Skin epidermis (tissue), 12 donors: ENCODE results near the gene ZNF385B.

Experiments
- H3K27ac ChIP-seq, 21 experiments: fragments of 200-600 bp; sonication (generic) in 11 of 21; one replicate each; pipeline ENCODE4 v1.5.0; 2020; ENCODE audit warnings: mild to moderate bottlenecking in 3 of 21, inconsistent platforms in 2 of 21, moderate library complexity in 2 of 21
- H3K4me3 ChIP-seq, 7 experiments: fragments of 200-600 bp; sonication (generic) in 2 of 7; one replicate each; pipeline ENCODE4 v1.5.0; 2020; ENCODE audit warnings: inconsistent platforms in 2 of 7, mild to moderate bottlenecking in 2 of 7, moderate library complexity in 1 of 7

ZNF385B gene

GRCh38 chr2:179538406-179539123, 322.8 kb downstream of the ZNF385B start:
- Histone ChIP-seq H3K4me3 (no peak overlapping the region), H3K27ac (no peak overlapping the region)

GRCh38 chr2:179536185-179536584, 325.2 kb downstream of the ZNF385B start:
- no peak overlapping the region for H3K27ac ChIP-seq
- H3K4me3 ChIP-seq: no peak overlapping the region

GRCh38 chr2:179533875-179534274, 327.5 kb downstream of the ZNF385B start:
- Histone ChIP-seq H3K27ac (no peak overlapping the region), H3K4me3 (no peak overlapping the region)

GRCh38 chr2:179532863-179533278, 328.5 kb downstream of the ZNF385B start:
- Histone ChIP-seq H3K27ac (no peak overlapping the region), H3K4me3 (no peak overlapping the region)

GRCh38 chr2:179528576-179529069, 332.8 kb downstream of the ZNF385B start:
- Histone ChIP-seq H3K27ac (no peak overlapping the region), H3K4me3 (no peak overlapping the region)

- no peak overlapping the region for H3K4me3 ChIP-seq
- H3K27ac ChIP-seq: no peak overlapping the region
These were observed 336.1 kb downstream of the ZNF385B start for GRCh38 chr2:179525340-179525739.

- Histone ChIP-seq H3K27ac (no peak overlapping the region), H3K4me3 (no peak overlapping the region)
These were observed 336.5 kb downstream of the ZNF385B start for GRCh38 chr2:179524809-179525339.

GRCh38 chr2:179521944-179522343, 339.5 kb downstream of the ZNF385B start:
- Histone ChIP-seq H3K27ac (no peak overlapping the region), H3K4me3 (no peak overlapping the region)

GRCh38 chr2:179518830-179519229, 342.6 kb downstream of the ZNF385B start:
- no peak overlapping the region for H3K4me3 ChIP-seq
- no peak overlapping the region for H3K27ac ChIP-seq

GRCh38 chr2:179513181-179513580, 348.2 kb downstream of the ZNF385B start:
- no peak overlapping the region for H3K4me3 ChIP-seq
- H3K27ac ChIP-seq: no peak overlapping the region

GRCh38 chr2:179512281-179513035, 349.0 kb downstream of the ZNF385B start:
- H3K27ac ChIP-seq: no peak overlapping the region
- H3K4me3 ChIP-seq: no peak overlapping the region

GRCh38 chr2:179511105-179511789, 350.2 kb downstream of the ZNF385B start:
- no peak overlapping the region for H3K4me3 ChIP-seq

GRCh38 chr2:179495315-179495714, 366.1 kb downstream of the ZNF385B start:
- no peak overlapping the region for H3K4me3 ChIP-seq
- H3K27ac ChIP-seq: no peak overlapping the region

More at GRCh38 chr2:179511105-179511789, 350.2 kb downstream of the ZNF385B start:
- no peak overlapping the region for H3K27ac ChIP-seq

GRCh38 chr2:179488563-179488962, 372.8 kb downstream of the ZNF385B start:
- no peak overlapping the region for H3K27ac ChIP-seq

GRCh38 chr2:179487010-179487731, 374.2 kb downstream of the ZNF385B start:
- no peak overlapping the region for H3K27ac ChIP-seq
- H3K4me3 ChIP-seq: no peak overlapping the region

More at GRCh38 chr2:179488563-179488962, 372.8 kb downstream of the ZNF385B start:
- no peak overlapping the region for H3K4me3 ChIP-seq

- no peak overlapping the region for H3K27ac ChIP-seq
- H3K4me3 ChIP-seq: no peak overlapping the region
These were observed 378.3 kb downstream of the ZNF385B start for GRCh38 chr2:179483131-179483530.

GRCh38 chr2:179479947-179480346, 381.5 kb downstream of the ZNF385B start:
- no peak overlapping the region for H3K4me3 ChIP-seq
- no peak overlapping the region for H3K27ac ChIP-seq

- no peak overlapping the region for H3K4me3 ChIP-seq
These were observed 382.6 kb downstream of the ZNF385B start for GRCh38 chr2:179478771-179479170.

GRCh38 chr2:179470992-179471391, 390.4 kb downstream of the ZNF385B start:
- no peak overlapping the region for H3K27ac ChIP-seq
- H3K4me3 ChIP-seq: no peak overlapping the region

More at GRCh38 chr2:179478771-179479170, 382.6 kb downstream of the ZNF385B start:
- H3K27ac ChIP-seq: no peak overlapping the region
